ENCODE data around the gene HSD17B4.
"Not testable (repeated sequence)": the region's sequence is repeated elsewhere in the genome, so short reads cannot be mapped to it uniquely, and the experiment has no call there.

Gene HSD17B4

DNA sequence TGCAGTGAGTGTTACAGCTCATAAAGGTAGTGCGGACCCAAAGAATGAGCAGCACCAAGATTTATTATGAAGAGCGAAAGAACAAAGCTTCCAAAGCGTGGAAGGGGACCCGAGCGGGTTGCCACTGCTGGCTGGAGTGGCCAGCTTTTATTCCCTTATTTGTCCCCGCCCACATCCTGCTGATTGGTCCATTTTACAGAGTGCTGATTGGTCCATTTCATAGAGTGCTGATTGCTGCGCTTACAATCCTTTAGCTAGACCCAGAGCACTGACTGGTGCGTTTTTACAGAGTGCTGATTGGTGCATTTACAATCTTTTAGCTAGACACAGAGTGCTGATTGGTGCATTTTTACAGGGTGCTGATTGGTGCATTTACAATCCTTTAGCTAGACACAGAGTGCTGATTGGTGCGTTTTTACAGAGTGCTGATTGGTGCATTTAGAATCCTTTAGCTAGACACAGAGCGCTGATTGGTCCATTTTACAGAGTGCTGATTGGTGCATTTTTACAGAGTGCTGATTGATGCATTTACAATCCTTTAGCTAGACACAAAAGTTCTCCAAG is 19.5 kb upstream of the HSD17B4 start:
- not testable (repeated sequence) for DNase-seq

DNA sequence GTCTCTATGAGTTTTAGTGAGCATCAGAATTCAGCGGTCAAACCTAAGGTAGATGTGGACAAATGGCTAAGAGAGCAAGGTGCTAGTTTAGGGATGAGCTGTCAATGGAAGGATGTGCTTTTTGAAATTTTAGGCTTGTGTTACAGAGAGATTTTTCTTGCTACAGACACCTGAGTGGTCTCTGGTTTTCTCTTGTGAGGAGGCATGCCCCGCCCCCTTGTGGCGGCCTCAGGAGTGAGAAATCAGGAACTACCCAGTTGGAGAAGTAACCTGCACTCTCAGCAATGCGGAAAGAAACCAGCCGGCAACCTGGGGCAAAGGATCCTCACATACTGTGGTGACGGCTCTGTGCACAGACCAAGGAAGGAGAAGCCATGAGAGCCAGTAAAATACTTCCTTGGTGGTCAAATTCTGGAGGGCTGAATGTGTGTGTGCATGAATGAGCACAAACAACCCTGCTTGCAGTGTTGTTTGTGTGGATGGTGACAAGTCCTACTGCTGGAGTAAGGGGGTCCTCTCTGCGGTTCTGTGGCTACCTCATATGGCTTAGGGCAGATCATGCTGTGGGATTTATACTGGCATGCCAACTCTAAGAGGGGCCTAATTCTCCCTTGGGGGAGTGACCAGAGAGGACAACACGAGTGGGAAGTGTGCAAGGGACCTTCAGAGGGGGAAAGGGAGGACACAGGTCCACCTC is 16.7 kb upstream of the HSD17B4 start:
- DNase-seq, result peak; percentile 14

DNA sequence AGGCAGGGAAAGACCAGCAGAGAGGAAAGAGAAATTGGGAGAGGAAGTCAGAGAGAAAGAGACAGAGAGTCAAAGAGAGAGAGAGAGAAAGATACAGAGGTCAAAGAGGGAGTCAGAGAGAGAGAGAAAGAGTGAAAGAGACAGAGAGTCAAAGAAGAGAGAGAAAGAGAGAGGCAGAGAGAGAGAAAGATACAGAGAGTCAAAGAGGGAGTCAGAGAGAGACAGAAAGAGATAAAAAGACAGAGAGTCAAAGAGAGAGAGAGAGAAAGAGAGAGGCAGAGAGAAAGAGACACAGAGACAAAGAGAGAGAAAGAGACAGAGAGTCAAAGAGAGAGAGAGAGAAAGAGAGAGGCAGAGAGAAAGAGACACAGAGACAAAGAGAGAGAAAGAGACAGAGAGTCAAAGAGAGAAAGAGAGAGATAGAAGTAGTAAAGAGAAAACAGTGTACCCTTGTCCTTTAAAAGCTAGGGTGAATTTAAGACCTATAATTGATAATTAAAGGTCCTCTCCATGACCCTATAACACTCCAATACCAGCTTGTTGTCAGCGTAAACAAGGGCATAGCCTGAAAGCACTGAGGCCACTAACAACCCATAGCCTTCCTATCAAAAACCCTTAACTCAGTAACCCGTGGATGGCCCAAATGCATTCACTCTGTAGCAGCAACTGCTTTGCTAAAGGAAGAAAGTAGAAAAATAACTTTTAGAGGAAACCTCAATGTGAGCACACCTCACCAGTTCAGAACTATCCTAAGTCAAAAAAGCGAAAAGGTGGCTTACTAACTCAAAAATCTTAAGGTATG is 14.3 kb upstream of the HSD17B4 start:
- DNase-seq, result not testable (repeated sequence)

DNA sequence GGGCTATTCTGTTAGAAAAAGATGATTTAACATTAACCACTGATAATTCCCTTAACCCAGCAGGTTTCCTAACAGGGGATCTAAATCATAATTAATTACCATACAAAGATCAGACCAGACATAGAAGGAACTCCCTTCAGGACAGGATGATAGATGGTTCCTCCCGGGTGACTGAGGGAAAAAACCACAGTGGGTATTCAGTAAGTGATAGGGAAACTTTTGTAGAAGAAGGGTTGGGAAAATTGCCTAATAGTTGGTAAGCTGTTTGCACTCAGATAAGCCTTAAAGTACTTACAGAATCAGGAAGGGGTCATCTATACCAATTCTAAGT is 13.7 kb upstream of the HSD17B4 start:
- not testable (repeated sequence) for DNase-seq

DNA sequence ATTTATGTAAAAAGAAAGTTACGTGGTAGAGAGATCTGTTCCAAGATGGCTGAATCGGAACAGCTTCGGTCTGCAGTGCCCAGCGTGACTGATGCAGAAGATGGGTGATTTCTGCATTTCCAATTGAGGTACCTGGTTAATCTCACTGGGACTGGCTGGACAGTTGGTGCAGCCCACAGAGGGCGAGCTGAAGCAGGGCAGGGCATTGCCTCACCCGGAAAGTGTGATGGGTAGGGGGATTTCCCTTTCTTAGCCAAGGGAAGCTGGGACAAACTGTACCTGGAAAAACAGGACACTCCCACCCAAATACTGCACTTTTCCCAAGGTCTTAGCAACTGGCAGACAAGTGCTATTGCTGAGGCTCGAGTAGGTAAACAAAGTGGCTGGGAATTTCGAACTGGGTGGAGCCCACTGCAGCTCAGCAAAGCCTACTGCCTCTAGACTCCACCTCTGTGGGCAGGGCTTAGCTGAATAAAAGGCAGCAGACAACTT is 13.1 kb upstream of the HSD17B4 start:
- no peak for DNase-seq

DNA sequence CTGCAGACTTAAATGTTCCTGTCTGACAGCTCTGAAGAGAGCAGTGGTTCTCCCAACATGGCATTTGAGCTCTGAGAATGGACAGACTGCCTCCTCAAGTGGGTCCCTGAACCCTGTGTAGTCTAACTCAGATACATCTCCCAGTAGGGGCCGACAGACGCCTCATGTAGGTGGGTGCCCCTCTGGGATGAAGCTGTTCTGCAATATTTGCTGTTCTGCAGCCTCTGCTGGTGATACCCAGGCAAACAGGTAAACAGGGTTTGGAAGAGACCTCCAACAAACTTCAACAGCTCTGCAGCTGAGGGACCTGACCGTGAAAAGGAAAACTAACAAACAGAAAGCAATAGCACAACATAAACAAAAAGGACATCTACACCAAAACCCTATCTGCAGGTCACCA is 12.7 kb upstream of the HSD17B4 start:
- not testable (repeated sequence) for DNase-seq

DNA sequence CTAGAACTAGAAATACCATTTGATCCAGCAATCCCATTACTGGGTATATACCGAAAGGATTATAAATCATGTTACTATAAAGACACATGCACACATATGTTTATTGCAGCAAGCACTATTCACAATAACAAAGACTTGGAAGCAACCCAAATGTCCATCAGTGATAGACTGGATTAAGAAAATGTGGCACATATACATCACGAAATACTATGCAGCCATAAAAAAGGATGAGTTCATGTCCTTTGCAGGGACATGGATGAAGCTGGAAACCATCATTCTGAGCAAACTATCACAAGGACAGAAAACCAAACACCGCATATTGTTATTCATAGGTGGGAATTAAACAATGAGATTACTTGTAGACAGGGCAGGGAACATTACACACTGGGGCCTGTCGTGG is 7.7 kb upstream of the HSD17B4 start:
- not testable (repeated sequence) for DNase-seq

DNA sequence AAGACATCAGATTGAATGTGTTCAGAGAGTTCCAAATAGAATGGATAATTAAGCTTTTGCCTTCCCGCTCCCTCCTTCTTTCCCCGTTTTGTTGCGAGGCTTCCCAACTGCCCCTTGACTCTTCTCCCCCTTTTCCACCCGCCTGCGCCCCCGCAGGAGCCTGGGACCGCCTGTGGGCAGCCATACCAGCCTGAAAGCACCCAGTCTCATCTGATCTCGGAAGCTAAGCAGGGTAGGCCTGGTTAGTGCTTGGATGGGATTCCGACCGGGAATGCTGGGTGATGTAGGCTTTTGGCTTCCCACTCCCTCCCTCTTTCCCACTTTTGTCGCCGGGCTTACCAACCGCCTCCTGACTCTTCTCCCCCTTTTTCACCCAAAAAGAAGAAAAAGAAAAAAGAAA is 6.8 kb upstream of the HSD17B4 start:
- no peak for DNase-seq

DNA sequence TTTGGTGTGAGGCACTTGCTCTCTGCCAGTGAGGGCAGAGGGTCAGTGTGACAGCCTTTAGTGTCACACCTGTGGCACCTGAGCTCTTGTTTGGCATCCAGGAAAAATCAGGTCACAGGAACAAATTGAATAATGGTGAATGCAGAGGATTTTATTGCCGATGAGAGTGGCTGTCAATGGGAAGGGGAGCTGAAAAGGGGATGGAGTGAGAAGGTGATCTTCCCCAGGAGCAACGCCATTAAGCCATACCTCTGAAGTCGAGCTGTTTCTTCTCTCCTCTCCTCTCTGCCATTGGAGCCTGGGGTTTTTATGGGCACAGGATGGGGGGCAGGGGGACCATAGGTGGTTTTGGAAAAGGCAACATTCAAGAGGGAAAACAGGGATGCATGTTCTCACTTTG is 2.4 kb upstream of the HSD17B4 start:
- no peak for DNase-seq

DNA sequence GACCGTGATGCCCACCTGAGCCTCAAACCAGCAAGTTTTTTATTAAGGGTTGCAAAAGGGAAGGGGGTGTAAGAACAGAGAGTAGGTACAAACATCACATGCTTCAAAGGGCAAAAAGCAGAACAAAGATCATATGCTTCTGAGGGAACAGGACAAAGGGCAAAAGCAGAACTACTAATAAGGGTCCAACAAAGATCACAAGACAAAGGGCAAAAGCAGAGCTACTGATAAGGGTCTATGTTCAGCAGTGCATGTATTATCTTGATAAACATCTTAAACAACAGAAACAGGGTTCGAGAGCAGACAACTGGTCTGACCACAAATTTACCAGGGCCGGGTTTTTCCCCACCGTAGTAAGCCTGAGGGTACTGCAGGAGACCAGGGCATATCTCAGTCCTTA is 1.7 kb upstream of the HSD17B4 start:
- not testable (repeated sequence) for DNase-seq

DNA sequence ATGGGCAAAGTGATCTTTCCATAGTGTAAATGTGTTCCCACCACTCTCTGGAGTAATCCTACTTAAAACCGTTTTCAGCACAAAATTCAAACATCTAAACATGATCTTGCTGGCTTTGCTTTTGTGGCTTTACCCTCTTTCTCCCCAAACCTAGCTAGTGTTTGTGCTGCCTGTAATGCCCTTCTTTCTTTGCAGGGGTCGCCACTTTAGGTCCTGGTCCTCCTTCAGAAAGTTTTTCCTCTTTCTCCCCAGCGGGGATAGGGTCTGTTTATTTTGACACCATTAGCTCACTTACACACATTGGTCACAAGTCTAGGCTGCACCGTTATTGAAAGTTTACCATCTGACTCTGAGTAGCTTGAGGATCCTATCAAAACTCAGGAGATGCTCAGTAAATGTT is 736 bp upstream of the HSD17B4 start:
- DNase-seq, result no peak

DNA sequence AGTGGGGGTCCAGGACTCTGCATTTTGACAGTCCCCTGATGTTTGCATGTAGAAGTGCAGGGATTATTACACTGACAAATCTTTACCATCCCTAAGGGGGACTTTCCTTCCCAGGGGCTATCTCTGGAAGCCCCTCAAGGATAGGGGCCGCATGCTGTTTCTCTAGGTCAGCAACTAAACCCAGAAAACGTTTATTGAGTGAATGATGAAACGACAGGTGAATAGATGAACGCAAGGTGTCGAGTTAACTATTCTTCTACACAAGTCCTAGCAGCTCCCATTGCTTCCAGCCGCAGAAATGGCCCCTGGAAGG is 281 bp upstream of the HSD17B4 start:
- no peak for DNase-seq

DNA sequence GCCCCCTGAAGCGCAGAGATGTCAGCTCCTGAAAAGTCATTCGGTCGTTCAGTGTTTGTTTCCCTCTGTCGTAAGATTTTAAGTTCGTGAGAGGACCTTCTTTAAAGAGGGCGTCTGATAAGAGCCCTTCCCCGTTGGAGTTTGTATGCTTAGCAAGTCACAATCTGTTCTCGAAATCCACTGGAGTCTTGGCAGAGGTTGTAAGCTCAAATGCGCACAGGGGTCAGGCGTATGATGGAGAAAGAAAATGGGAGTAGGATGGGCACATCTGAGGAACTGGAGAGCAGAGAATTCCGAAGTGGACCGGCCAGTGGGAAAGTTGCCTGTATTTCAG is 710 bp downstream of the HSD17B4 start:
- no peak for DNase-seq

DNA sequence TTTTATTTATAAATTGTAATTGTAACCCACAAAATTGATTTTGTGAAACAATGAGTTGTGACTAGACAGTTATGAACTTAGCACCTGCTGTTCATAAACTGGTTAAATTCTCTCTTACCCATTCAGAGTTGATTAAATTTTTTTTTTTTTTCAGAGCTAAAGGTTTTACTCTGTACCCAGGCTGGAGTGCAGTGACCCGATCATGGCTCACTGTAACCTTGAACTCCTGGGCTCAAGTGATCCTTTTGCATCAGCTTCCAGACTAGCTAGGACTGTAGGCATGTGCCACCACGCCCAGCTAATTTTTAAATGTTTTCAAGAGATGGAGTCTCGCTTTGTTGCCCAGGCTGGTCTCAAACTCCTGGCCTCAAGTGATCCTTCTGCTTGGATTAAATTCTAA is 1.9 kb downstream of the HSD17B4 start:
- DNase-seq, result no peak

DNA sequence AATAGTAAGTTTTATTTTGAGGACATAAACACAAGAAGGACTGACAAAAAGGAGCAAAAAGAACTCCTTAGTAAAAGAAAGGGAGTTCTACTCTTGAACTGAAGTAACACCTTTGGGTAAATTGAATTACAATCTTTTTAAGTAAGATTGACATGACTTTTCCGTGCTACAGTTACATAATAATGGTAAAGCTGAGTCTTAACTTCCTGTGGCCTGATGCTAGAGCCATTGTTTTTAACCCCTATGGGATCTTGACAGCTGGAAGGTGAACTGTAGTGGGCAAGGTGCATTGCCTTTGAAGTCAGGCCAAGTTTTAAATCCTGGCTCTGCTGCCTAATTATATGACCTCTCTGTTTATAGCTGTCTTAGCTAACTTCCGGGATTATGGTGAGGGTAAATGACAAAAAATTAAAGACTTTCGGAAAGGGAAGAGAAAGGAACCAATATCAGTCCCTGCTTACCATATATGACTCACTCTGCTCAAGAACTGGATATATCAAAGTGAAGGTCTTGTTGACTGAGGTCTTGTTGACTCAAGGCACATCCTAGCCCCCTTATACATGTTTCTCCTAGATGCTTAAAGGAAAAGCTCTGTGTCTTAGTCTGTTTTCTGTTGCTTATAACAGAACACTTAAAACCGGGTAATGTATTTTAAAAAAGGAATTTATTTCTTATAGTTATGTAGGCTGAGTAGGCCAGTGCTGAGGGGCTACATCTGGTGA is 6.8 kb downstream of the HSD17B4 start:
- DNase-seq, result no peak

DNA sequence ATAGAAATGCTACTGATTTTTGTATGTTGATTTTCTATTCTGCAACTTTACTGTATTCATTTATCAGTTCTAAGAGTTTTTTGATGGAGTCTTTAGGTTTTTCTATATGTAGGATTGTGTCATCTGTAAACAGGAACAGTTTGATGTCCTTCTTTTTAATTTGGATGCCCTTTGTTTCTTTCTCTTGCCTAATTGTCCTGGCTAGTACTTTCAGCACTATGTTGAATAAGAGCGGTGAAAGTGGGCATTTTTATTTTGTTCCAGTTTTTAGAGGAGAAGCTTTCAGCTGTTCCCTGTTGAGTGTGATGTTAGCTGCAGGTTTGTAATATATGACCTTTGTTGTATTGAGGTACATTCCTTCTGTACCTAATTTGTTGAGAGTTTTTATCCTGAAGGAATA is 13.3 kb downstream of the HSD17B4 start:
- no peak for DNase-seq

DNA sequence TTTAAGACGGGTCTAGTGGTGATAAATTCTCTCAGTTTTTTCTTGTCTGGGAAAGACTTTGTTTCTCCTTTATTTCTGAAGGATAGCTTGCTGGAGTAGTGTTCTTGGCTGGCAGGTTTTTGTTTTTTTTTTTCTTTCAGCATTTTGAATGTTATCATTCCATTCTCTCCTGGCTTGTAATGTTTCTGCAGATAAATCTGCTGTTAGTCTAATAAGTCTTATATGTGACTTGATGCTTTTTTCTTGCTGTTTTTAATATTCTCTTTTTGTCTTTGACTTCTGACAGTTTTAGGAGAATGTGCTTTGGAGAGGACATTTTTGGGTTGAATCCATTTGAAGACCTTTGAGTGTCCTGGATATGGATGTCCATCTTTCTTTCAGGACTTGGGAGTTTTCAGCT is 16.0 kb downstream of the HSD17B4 start:
- no peak for DNase-seq

DNA sequence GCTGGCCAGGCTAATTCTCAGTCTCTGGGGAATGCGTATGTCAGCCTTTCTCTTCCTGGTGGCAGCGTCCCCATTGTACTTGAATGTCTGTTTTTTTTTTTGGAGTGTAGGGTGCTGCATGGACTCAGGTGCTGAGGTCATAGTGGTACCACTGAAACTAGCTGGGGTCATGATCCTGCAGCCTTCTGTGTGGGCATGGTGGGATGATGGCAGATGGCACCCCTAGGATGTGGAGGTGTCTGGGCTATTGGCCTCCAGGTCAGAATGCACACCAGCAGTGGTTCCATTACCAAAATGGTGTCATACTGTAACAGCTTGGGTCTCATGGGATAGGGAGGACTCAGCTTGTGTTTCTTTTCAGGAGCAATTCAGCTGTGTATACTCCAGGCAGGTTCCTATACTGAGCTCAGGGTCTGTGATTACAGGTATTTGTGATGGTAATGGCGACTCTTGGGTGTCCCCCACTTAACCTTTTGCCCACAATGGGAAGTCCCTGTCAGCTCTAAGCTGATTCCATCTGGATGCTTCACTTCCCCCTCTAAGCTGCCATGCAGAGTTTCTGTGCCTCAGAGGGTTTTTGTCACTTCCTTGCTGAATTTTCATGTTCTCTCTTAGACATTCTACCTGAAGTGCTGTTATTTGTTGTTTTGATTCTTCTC is 17.9 kb downstream of the HSD17B4 start:
- no peak for DNase-seq

DNA sequence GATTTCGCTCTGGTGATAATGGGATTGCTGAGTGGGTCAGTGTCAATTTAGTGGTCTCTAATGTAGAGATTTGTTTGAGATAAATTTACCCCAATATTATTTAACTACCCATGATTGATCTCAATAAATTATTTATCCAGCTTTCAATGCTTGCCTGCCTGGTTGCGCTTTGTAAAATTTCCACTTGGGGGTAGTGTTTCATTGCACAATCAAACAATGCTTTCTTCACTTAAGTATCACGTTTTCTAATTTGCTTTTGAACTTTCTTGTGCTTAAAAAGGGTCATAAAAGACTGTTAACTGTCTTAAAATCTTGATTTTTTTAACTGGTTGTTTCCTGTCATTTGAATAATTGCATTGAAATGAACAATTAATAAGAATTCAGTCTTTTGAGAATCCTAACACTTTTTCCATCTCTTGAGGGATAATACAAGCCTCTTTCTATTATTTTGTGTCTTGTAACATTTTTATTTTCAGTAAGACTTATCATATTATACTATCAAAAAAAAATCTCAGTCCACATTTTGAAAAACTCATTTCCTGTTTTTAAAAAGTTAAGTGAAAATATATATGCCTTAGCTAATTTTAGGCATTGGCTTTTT is 18.7 kb downstream of the HSD17B4 start:
- peak; percentile 35 for DNase-seq

DNA sequence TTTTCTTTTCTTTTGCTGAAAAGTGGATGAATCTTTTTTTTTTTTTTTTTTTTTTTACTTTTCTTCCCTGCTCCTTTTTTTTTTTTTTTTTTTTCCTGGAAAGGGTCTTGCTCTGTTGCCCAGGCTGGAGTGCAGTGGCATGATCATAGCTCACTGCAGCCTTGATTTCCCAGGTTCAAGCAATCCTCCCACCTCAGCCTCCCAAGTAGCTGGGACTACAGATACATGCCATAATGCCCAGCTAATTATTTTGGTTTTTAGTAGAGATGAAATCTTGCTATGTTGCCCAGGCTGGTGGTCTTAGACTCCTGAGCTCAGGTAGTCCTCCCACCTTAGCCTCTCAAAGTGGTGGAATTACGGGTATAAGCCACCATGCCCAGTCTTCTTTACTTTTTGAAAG is 20.9 kb downstream of the HSD17B4 start:
- no peak for DNase-seq

DNA sequence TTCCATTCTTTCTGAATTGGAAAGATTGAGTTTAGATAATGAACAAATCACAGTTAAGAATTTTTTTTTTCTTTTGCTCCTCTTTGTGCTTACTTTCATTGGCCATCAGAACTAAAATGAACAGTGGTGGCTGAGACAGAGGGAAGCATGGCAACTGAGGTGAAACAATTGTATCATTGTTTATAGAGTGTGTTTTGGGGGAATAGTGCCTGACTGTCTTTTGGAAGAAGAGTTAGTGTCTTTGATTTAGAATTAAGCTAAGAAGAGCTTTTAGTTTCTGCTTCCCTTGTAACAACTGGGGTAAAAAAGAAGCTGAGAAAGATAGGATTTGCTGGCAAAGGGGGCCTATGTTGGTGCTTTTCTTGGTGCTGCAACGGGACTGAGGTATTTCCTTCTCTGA is 24.0 kb downstream of the HSD17B4 start:
- DNase-seq, result no peak

DNA sequence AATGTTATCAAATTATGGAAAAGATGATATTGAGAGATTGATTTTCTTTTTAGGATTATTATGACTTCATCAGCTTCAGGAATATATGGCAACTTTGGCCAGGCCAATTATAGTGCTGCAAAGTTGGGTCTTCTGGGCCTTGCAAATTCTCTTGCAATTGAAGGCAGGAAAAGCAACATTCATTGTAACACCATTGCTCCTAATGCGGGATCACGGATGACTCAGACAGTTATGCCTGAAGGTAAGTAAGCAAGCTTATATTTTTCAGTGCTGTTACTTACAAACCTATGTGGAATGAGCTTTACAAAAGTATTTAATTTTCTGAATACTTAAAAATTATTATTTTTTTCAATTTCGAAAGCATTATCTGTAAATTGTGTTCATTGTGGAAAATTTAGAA is 26.5 kb downstream of the HSD17B4 start:
- DNase-seq, result no peak

DNA sequence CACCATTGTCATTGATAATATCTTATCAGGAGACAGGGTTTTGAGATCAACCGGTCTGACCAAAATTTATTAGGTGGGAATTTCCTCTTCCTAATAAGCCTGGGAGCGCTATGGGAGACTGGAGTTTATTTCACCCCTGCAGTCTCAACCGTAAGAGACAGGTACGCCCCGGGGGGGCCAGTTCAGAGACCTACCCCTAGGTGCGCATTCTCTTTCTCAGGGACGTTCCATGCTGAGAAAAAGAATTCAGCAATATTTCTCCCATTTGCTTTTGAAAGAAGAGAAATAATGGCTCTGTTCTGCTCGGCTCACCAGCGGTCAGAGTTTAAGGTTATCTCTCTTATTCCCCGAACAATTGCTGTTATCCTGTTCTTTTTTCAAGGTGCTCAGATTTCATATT is 28.3 kb downstream of the HSD17B4 start:
- not testable (repeated sequence) for DNase-seq

All from retina (tissue), 1 donor.